Activated T-helper 1 cell treated with Interleukin-2 at 50 U/mL for 16 hours (primary cell): ENCODE results near the gene RAD51B.

ENCODE experiments used
- DNase-seq: peaks from one replicate; pipeline ENCODE4 v3.0.0-alpha.2; 2020; ENCODE audit warnings: low read depth

RAD51B gene

GRCh38 chr14:68669603-68670358, 850.2 kb downstream of the RAD51B start:
- DNase-seq: no peak

DNA sequence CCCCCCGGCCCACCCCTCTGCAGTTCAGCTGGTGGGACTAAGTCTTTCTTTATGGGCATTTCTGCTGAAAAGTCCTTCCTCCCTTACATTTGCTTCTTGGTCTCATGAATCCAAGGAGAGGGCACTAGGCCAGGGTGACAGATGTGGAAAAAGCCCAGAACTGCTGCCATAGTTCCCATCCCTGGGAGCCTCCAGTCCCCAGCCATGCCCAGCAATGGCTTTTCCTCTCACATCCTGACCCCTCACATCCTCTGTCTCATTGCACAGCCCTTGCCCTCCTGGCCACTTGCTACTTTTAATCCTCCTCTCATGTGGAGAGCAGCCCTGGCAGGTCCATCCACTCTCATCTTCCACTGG, 850.8 kb downstream of the RAD51B start:
- DNase-seq: no peak

DNA sequence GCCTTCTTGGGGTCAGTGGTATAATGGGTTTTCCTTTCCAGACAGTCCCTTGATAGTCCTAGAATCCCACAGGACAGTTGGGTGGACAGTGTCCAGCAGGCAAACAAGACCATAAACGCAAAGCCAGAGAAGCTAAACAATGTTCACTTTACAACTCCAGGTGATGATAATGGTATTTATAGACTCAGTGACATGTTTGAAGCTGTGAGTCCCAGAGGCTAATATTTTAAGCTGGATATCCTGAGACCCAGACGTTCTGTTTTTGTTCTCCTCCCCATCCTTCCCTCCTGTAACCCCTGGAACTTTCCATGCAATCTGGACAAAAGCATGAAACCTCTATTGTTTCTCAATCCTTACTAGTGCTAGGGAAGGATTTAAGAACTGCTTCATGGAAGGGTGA, 852.3 kb downstream of the RAD51B start:
- no peak for DNase-seq

DNA sequence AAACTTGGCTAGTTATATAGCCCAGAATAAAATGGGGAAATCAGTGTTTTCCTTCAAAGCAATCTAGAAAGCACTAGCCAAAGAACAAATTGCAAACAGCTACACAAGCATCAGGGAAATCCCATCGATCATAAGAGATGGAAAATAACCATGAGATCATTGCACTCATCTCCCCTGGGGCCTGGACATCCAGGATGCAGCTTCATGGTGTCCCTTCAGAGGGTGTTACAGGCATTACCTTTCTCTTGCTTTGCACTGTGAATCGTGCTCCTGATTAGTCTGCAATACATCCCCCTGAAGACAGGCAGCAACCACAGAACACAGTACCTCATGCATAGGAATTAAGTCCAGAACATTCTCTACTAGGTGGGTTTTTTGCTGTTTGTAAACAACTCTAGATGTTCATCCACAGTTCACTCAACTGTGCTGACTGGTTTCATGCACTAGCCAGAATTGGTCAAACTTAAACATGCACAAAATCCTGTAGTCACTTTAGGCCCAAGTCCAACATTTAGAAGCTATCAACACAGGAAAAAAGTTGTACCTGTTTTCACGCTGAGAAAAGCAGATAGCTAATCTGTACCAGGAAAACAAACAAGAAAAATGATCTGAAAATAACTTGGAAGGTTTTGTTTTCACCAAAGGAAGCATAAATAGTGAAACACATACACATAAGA, 853.2 kb downstream of the RAD51B start:
- DNase-seq: no peak

- no peak for DNase-seq
These were observed 853.9 kb downstream of the RAD51B start for GRCh38 chr14:68673464-68673863.

DNA sequence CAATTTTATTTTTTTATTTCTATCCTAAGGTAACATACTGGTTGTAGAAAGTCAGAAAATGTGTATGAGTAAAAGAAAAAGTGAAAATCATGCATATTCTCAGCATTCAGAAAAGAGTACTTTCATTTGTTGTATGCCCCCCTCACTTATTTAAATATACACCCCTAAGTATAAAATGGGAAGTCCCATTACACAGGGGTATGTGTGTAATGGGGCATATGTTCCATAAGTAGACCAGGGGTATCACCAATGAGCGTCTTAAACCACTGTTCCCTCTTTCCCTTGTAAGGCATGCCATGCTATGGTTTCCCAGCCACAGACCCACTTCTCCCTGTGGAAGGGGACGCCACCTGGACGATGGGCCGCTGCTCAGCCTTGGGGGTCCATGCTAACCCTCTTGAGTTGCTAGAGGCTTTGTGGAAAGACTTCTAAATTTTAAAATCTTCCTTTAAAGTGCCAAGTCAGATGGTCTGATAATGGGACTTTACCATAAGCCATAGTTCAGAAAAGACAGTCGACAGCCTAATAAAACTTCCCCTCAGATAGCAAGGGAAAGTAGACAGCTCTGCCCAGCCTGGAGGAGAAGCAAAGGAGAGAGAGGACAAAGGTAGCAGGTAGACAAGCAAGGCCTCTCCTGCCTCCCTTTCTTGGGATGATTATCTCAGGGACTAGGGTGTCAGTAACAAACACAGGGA, 855.1 kb downstream of the RAD51B start:
- DNase-seq: no peak

- DNase-seq: no peak
These were observed 855.6 kb downstream of the RAD51B start for GRCh38 chr14:68675233-68675577.

DNA sequence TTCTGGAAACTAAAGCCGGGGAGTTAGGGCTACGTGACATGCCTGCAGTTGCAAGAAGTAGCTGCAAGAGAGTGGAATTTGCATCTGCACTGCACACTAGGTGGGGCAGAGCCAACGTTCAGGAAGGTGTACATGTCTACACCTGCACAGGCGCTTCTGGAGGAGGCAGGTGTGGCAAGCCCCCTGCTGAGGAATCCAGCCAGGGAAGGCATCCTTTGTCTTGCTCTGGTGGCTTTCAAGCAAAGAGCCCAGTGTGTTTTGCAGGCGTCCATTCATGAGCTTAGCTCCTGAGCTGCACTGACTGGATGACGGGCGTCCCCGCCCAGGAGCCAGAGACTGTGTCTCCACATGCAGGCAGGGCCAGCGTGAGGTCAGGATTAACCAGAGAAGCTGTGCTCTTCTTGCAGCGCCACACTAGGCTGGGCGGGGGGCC, 856.9 kb downstream of the RAD51B start:
- DNase-seq: no peak

DNA sequence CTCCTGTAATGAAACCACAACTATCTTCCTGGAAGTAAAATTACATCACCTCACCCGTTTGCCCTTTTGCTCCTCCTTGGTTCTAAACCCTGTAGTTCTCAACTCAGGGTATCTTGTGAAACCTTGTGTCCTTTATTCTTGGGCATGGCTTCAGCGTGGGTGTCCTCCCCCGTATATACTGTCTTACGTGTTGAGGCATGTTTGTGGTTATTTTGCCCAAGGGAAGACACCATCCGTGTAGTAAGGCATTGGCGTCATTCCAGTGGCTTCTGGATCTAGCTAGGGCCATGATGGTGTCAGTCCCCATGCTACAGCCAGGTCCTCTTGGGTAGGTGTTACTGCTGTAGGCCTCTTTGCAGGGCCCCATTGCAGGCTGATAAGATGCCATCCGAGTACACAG, 857.9 kb downstream of the RAD51B start:
- DNase-seq: no peak

- DNase-seq: no peak
These were observed 858.3 kb downstream of the RAD51B start for GRCh38 chr14:68677901-68678300.

GRCh38 chr14:68678471-68678870, 858.9 kb downstream of the RAD51B start:
- no peak for DNase-seq

DNA sequence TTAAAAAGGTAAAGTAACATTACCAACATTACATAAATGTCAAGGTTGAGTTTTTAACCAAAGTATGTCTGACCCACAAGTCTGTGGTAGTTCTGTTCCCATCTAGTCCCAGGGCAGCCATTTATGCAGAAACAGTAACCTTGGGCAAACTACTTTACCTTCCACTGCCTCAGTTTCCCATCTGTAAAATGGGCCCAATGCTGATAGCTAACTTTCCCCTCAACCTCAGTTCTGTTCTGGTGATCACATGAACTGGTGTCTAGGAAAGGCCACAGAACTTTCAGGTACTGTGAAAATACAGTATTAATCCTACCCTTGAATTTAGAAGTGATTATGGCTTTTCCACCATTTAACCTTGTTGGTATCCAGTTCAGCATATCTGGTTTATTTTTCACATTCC, 859.7 kb downstream of the RAD51B start:
- DNase-seq: no peak

- no peak for DNase-seq
These were observed 860.3 kb downstream of the RAD51B start for GRCh38 chr14:68679746-68680467.

- no peak for DNase-seq
These were observed 861.0 kb downstream of the RAD51B start for GRCh38 chr14:68680541-68681051.

- no peak for DNase-seq
These were observed 861.9 kb downstream of the RAD51B start for GRCh38 chr14:68681256-68682011.

DNA sequence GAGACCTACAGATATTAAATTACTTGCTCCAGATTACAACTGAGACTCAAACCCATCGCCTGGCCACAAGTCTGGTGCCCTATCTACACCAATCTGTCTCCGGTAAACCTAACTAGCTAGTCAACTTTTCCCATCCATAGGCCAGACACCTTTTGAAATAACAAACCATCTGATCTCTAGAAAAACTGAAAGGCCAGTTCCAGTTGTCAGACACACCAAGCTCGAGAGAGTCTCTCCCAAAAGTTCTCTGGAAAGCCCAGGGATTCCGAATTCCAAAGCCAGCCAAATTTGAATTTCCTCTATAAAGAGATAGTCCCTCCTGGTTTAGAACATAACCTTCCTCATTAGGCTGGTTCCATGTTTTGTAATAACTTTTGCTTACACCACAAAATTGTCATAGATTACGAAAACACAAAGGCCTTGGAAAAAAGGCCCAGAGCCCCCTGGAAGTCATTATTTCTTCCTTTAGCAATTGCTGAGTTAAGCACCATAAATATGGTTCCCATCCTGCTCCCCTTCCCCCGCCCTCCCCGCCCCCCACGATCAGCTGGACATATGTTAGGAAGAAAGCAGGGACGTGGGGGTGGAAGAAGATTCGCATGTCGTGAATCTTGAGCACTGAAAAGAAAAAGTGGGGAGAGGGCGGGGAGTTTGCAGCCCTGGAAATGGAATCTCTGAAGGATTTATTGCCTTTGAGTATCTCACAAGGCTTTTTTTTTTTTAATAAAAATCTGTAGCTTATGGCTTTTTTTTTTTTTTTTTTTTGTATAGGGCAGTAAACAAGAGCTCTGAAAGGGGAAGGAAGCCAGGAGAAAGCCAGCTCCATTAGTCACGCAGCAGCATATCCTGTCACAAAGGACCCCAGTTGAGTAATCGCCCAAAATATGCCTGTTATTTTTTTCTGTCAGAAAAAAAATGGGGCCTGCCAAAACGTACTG, 862.9 kb downstream of the RAD51B start:
- DNase-seq: peak; percentile 28

GRCh38 chr14:68683326-68683725, 863.7 kb downstream of the RAD51B start:
- no peak for DNase-seq

GRCh38 chr14:68684466-68685418, 865.2 kb downstream of the RAD51B start:
- no peak for DNase-seq
